Endothelial cell of umbilical vein (primary cell): Measurements from ENCODE around the gene MRPS18B. TPM values are rescaled to one million over a fixed set of nuclear protein-coding genes. Genes with fewer than 3 reads are reported as not detected.

Source experiments
- BruUV-seq: library from RNA; stranded (reverse); fragments of 400-500 nt; replicated peaks from 2 replicates; lab custom pipeline; 2021; lab: Mats Ljungman, UMichigan
- CTCF ChIA-PET: fragments of 300-600, 350-600 bp; sonication (Branson Sonifier 250); formaldehyde crosslinking; loops from one replicate; lab custom pipeline; 2021; ENCODE audit warnings: antibody characterized with exemption, inconsistent platforms; lab: Charles Lee
- POLR2A ChIA-PET: fragments of 300-600, 350-600 bp; sonication (Branson Sonifier 250); formaldehyde crosslinking; loops from one replicate; lab custom pipeline; 2021; ENCODE audit warnings: antibody characterized with exemption, inconsistent platforms; lab: Charles Lee
- DNase-seq: peaks from one replicate; pipeline ENCODE4 v3.0.0-alpha.2; 2011; ENCODE audit warnings: low read depth, low spot score
- FAIRE-seq: peaks from 2 replicates; lab custom pipeline; 2011; peaks lifted over from hg19 to GRCh38; lab: Jason Lieb, UNC
- H2AFZ ChIP-seq: 2 replicates; pipeline ENCODE4 v1.6.0; 2012; ENCODE audit warnings: low read depth, low read length, control low read depth, inconsistent platforms
- H3K27ac ChIP-seq: 2 replicates; pipeline ENCODE4 v1.5.1; 2011; ENCODE audit warnings: low read depth, mild to moderate bottlenecking, control low read depth, low read length, moderate library complexity; ENCODE audit not compliant: insufficient read depth
- H3K27me3 ChIP-seq, 2 experiments: 2 replicates each; pipeline versions ENCODE4 v1.6.0 to v1.6.1; 2011; ENCODE audit warnings: low read length in 2 of 2, mixed read lengths in 1 of 2; ENCODE audit not compliant: control insufficient read depth in 2 of 2, insufficient read depth in 2 of 2
- H3K36me3 ChIP-seq, 2 experiments: 2 replicates in 1 of 2; 3 replicates in 1 of 2; pipeline ENCODE4 v1.5.1; 2011; ENCODE audit warnings: low read length in 2 of 2, mild to moderate bottlenecking in 1 of 2, moderate library complexity in 1 of 2; ENCODE audit not compliant: control insufficient read depth in 2 of 2, insufficient read depth in 2 of 2; ENCODE audit errors: extremely low read depth in 1 of 2
- H3K4me1 ChIP-seq: 3 replicates; pipeline ENCODE4 v1.5.1; 2011; ENCODE audit warnings: mild to moderate bottlenecking, low read length; ENCODE audit not compliant: control insufficient read depth, insufficient read depth; ENCODE audit errors: extremely low read depth
- H3K4me2 ChIP-seq: 2 replicates; pipeline ENCODE4 v1.6.1; 2011; ENCODE audit warnings: low read length, control low read depth, mixed read lengths; ENCODE audit not compliant: insufficient read depth
- H3K4me3 ChIP-seq, 3 experiments: fragments of 200-600 bp in 1 of 3; sonication (generic), shearing (Covaris generic) in 1 of 3; replicated peaks in 1 of 3; 2 replicates each; pipeline ENCODE4 v1.5.1; 2011 to 2016; ENCODE audit warnings: control low read depth in 3 of 3, low read length in 3 of 3, mild to moderate bottlenecking in 2 of 3, inconsistent platforms in 1 of 3, low read depth in 1 of 3, moderate library complexity in 1 of 3; ENCODE audit not compliant: insufficient read depth in 1 of 3
- H3K79me2 ChIP-seq: 2 replicates; pipeline ENCODE4 v1.6.0; 2012; ENCODE audit warnings: low read length, inconsistent platforms; ENCODE audit not compliant: control insufficient read depth, insufficient read depth
- H3K9ac ChIP-seq: replicated peaks from 2 replicates; pipeline ENCODE3; 2011; ENCODE audit warnings: low read length, control low read depth; ENCODE audit not compliant: insufficient read depth; ENCODE audit errors: extremely low read depth
- H3K9me1 ChIP-seq: replicated peaks from 3 replicates; pipeline ENCODE4 v1.6.0; 2011; ENCODE audit warnings: mild to moderate bottlenecking, low read length; ENCODE audit not compliant: control insufficient read depth, insufficient read depth; ENCODE audit errors: extremely low read depth
- H3K9me3 ChIP-seq: replicated peaks from 2 replicates; pipeline ENCODE4 v1.5.1; 2012; ENCODE audit warnings: low read length, inconsistent platforms; ENCODE audit not compliant: control insufficient read depth, insufficient read depth
- H4K20me1 ChIP-seq: replicated peaks from 2 replicates; pipeline ENCODE3; 2011; ENCODE audit warnings: mild to moderate bottlenecking, low read length; ENCODE audit not compliant: control insufficient read depth, insufficient read depth; ENCODE audit errors: extremely low read depth
- EZH2 ChIP-seq: IDR thresholded peaks from 2 replicates; pipeline ENCODE4 v1.6.1; 2012; ENCODE audit warnings: borderline replicate concordance, low read depth, mild to moderate bottlenecking, moderate library complexity, low read length, inconsistent platforms; ENCODE audit not compliant: severe bottlenecking
- FOS ChIP-seq: IDR thresholded peaks from 2 replicates; pipeline ENCODE4 v1.6.1; 2011; ENCODE audit warnings: mild to moderate bottlenecking, low read length, moderate library complexity, borderline replicate concordance; ENCODE audit not compliant: insufficient read depth
- GATA2 ChIP-seq: IDR thresholded peaks from 2 replicates; pipeline ENCODE4 v1.7.0; 2011; ENCODE audit warnings: low read depth, mild to moderate bottlenecking, moderate library complexity, mixed read lengths, low read length; ENCODE audit not compliant: insufficient read length, insufficient read depth
- JUN ChIP-seq: IDR thresholded peaks from 2 replicates; pipeline ENCODE4 v1.6.1; 2011; ENCODE audit warnings: borderline replicate concordance, low read depth; ENCODE audit not compliant: insufficient read length, insufficient read depth
- MYC ChIP-seq: IDR thresholded peaks from one replicate; pipeline ENCODE4 v1.6.1; 2011; ENCODE audit warnings: mild to moderate bottlenecking, low read depth, low read length
- POLR2A ChIP-seq: IDR thresholded peaks from 2 replicates; pipeline ENCODE4 v1.6.1; 2012; ENCODE audit warnings: low read depth, mild to moderate bottlenecking, control low read depth, low read length
- POLR2AphosphoS5 ChIP-seq: IDR thresholded peaks from 2 replicates; pipeline ENCODE4 v1.6.1; 2012; ENCODE audit warnings: low read depth, mild to moderate bottlenecking, control low read depth, low read length, moderate library complexity; ENCODE audit not compliant: insufficient read depth
- dilution Hi-C: fragments of 300-500 bp; cut with MboI; formaldehyde crosslinking; loops from one replicate; pipeline ENCODE4 v1.15.0; 2019; ENCODE audit warnings: low sequenced_read_pairs; ENCODE audit not compliant: extremely low pct_ligation_motif_present
- intact Hi-C: fragments of 100-400 bp; cut with micrococcal nuclease; formaldehyde crosslinking; loops from one replicate; pipeline ENCODE4 v1.10.0; 2022
- polyA plus RNA-seq, 4 experiments: library from polyadenylated mRNA; depleted of rRNA in 3 of 4; stranded (reverse) in 3 of 4; unstranded in 1 of 4; fragments of >200 nt; gene quantifications; 2 replicates each; pipeline versions ENCODE4 v1.2.1 to v1.2.3, GENCODE V29; 2011 to 2012; ENCODE audit warnings: missing spikeins in 1 of 4
- total RNA-seq: library from RNA; stranded (reverse); gene quantifications from 2 replicates; pipeline ENCODE4 v1.2.3, GENCODE V29; 2021
- TF ChIP-seq, protein P1 (sequence below), 2 donors: IDR thresholded peaks; 1 replicate in 1 of 2; 2 replicates in 1 of 2; pipeline ENCODE4 v1.5.1; 2011; ENCODE audit warnings: low read length in 2 of 2, mild to moderate bottlenecking in 2 of 2, moderate library complexity in 2 of 2, control low read depth in 1 of 2, inconsistent platforms in 1 of 2, low read depth in 1 of 2; ENCODE audit not compliant: insufficient read depth in 1 of 2; ENCODE audit errors: extremely low read depth in 1 of 2
- TF ChIP-seq, protein P2 (sequence below): IDR thresholded peaks from 2 replicates; pipeline ENCODE4 v1.6.1; 2011; ENCODE audit not compliant: insufficient read depth, insufficient read length

Gene MRPS18B
- total and polyA plus RNA-seq, 2 donors (not counting 3 experiments of a cell fraction or from before 2014, with no cell fraction given): 32.6 to 49.1 TPM

DNA sequence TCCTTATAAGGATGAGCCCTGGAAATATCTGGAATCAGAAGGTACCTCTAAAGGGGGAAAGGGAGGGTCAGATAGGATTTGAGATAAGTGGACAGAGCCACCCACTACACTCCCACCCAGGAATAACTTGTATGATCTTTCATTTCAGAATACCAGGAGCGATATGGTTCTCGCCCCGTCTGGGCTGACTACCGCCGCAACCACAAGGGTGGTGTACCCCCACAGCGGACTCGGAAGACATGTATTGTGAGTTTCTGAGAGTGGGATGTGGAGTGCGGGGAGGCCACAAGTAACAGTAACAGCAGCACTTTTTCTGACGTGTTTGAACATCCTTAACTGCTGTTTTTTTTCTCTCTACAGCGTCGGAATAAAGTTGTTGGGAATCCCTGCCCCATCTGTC, 1.9 kb downstream of the MRPS18B start:
- Histone ChIP-seq H3K27me3 (no peaks in the 10 kb centered on the region), H3K9me3 (no peaks in the 10 kb centered on the region), H3K9me1 (no peaks in the 10 kb centered on the region), H3K9ac (no peak overlapping the region), H3K4me2 (no peak overlapping the region), H3K36me3 (peaks cover 5 to 11% of the 10 kb centered on the region in 2 experiments), H3K4me1 (peaks cover 6% of the 10 kb centered on the region), H3K79me2 (peaks cover 29% of the 10 kb centered on the region), H3K27ac (no peak overlapping the region), H2AFZ (no peak overlapping the region), H3K4me3 (no peak overlapping the region), H4K20me1 (no peaks in the 10 kb centered on the region)
- BruUV-seq: no TSS peak
- FAIRE-seq (no peak), DNase-seq (no peak)
- TF ChIP-seq JUN (no peak), FOS (no peak), GATA2 (no peak), POLR2AphosphoS5 (no peak), MYC (no peak), POLR2A (no peak), EZH2 (no peak)
- TF ChIP-seq, protein P1, sequence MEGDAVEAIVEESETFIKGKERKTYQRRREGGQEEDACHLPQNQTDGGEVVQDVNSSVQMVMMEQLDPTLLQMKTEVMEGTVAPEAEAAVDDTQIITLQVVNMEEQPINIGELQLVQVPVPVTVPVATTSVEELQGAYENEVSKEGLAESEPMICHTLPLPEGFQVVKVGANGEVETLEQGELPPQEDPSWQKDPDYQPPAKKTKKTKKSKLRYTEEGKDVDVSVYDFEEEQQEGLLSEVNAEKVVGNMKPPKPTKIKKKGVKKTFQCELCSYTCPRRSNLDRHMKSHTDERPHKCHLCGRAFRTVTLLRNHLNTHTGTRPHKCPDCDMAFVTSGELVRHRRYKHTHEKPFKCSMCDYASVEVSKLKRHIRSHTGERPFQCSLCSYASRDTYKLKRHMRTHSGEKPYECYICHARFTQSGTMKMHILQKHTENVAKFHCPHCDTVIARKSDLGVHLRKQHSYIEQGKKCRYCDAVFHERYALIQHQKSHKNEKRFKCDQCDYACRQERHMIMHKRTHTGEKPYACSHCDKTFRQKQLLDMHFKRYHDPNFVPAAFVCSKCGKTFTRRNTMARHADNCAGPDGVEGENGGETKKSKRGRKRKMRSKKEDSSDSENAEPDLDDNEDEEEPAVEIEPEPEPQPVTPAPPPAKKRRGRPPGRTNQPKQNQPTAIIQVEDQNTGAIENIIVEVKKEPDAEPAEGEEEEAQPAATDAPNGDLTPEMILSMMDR (IDR thresholded peaks at IDR 0.05; ENCODE audit: extremely low read depth in 1 of 2, insufficient read depth in 1 of 2, low read depth in 1 of 2, low read length in 2 of 2): no peak
- TF ChIP-seq, protein P2, sequence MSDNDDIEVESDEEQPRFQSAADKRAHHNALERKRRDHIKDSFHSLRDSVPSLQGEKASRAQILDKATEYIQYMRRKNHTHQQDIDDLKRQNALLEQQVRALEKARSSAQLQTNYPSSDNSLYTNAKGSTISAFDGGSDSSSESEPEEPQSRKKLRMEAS: no peak
- dilution Hi-C loops: no loop called here
- intact Hi-C loops: no loop called here
- CTCF ChIA-PET: no interaction called here
- POLR2A ChIA-PET: no interaction called here
